ENCODE measurements around the gene RGS7. TPM values are rescaled to one million over a fixed set of nuclear protein-coding genes. Genes with fewer than 3 reads are reported as not detected.

RGS7 gene
- polyA plus RNA-seq, 1 donor from 2014 or later = 24.2 TPM

DNA sequence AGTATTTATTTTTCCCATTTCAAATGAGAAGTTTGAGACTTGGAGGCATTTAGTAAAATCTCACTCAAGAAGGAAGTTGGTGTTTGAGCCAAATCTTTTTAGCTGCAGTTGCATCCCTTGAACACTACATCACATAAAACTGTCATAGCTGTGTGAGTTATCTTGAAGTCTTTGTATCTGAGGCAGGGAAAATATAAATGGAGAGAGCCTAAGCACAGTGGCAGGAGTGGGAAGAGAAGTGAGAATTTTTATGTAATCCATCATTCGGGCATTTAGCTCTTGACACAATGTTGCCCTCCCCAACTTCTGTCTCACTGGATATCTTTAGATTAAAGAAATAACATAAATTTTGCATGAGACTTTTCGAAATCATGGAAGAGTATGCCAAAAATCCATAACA lies 509.7 kb downstream of the RGS7 start:
- H3K9me3 ChIP-seq (ENCODE audit: low read length) = no peaks in the 10 kb centered on the region
- H3K36me3 ChIP-seq (ENCODE audit: insufficient read depth, low read length) = no peaks in the 10 kb centered on the region
- TF ChIP-seq POLR2AphosphoS5 (IDR thresholded peaks at IDR 0.05) (no peak), MXI1 (conservative IDR thresholded peaks at IDR 0.05; ENCODE audit: poor library complexity, severe bottlenecking) (no peak), TAF1 (IDR thresholded peaks at IDR 0.05; ENCODE audit: low read depth) (no peak), EP300 (conservative IDR thresholded peaks at IDR 0.05; ENCODE audit: poor library complexity, severe bottlenecking) (no peak), RAD21 (conservative IDR thresholded peaks at IDR 0.05) (no peak), SMC3 (conservative IDR thresholded peaks at IDR 0.05; ENCODE audit: poor library complexity) (no peak), EZH2 (IDR thresholded peaks at IDR 0.05; ENCODE audit: borderline replicate concordance, insufficient read depth, low read length, poor library complexity, severe bottlenecking) (no peak)
- TF ChIP-seq, protein P1, sequence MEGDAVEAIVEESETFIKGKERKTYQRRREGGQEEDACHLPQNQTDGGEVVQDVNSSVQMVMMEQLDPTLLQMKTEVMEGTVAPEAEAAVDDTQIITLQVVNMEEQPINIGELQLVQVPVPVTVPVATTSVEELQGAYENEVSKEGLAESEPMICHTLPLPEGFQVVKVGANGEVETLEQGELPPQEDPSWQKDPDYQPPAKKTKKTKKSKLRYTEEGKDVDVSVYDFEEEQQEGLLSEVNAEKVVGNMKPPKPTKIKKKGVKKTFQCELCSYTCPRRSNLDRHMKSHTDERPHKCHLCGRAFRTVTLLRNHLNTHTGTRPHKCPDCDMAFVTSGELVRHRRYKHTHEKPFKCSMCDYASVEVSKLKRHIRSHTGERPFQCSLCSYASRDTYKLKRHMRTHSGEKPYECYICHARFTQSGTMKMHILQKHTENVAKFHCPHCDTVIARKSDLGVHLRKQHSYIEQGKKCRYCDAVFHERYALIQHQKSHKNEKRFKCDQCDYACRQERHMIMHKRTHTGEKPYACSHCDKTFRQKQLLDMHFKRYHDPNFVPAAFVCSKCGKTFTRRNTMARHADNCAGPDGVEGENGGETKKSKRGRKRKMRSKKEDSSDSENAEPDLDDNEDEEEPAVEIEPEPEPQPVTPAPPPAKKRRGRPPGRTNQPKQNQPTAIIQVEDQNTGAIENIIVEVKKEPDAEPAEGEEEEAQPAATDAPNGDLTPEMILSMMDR (IDR thresholded peaks at IDR 0.05; ENCODE audit: poor library complexity, severe bottlenecking) = no peak
- TF ChIP-seq, protein P2, sequence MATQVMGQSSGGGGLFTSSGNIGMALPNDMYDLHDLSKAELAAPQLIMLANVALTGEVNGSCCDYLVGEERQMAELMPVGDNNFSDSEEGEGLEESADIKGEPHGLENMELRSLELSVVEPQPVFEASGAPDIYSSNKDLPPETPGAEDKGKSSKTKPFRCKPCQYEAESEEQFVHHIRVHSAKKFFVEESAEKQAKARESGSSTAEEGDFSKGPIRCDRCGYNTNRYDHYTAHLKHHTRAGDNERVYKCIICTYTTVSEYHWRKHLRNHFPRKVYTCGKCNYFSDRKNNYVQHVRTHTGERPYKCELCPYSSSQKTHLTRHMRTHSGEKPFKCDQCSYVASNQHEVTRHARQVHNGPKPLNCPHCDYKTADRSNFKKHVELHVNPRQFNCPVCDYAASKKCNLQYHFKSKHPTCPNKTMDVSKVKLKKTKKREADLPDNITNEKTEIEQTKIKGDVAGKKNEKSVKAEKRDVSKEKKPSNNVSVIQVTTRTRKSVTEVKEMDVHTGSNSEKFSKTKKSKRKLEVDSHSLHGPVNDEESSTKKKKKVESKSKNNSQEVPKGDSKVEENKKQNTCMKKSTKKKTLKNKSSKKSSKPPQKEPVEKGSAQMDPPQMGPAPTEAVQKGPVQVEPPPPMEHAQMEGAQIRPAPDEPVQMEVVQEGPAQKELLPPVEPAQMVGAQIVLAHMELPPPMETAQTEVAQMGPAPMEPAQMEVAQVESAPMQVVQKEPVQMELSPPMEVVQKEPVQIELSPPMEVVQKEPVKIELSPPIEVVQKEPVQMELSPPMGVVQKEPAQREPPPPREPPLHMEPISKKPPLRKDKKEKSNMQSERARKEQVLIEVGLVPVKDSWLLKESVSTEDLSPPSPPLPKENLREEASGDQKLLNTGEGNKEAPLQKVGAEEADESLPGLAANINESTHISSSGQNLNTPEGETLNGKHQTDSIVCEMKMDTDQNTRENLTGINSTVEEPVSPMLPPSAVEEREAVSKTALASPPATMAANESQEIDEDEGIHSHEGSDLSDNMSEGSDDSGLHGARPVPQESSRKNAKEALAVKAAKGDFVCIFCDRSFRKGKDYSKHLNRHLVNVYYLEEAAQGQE (IDR thresholded peaks at IDR 0.05; ENCODE audit: borderline replicate concordance) = no peak
- no peaks in the 10 kb centered on the region for H3K27me3 ChIP-seq (ENCODE audit: insufficient read depth, low read depth, low read length)
- H3K9ac ChIP-seq (ENCODE audit: low read length) = no peak overlapping the region
- H3K9me2 ChIP-seq (ENCODE audit: insufficient read depth, low read length) = no peaks in the 10 kb centered on the region
- no peak overlapping the region for H3K4me2 ChIP-seq (ENCODE audit: low read length)
- no peaks in the 10 kb centered on the region for H3K79me2 ChIP-seq (replicated peaks; ENCODE audit: insufficient read depth, low read length)
- no peak overlapping the region for H2AFZ ChIP-seq (ENCODE audit: low read depth, low read length)
- H3K27ac ChIP-seq (ENCODE audit: low read length) = no peak overlapping the region
- H3K4me3 ChIP-seq (ENCODE audit: low read length) = no peak overlapping the region
- no peaks in the 10 kb centered on the region for H3F3A ChIP-seq (ENCODE audit: insufficient read depth, low read length, poor library complexity, severe bottlenecking)
- H4K20me1 ChIP-seq (ENCODE audit: insufficient read depth) = no peaks in the 10 kb centered on the region

DNA sequence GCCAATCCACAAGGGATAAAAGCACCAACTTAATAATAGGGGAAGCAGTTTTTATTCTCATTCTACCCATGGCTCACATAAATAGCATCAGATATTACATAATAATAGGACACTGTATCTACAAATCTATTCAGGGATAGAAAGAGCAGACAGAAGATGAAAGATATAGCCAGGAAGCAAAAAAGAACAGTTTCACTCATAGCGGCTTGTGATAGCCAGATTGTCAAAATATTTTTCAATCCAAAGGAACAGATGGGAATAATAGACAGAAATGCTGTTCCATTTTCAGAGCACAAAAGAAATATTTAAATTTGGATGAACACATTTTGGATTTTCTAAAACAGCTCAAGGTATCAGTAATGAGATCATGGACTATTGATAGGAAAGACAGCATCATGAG lies 512.5 kb downstream of the RGS7 start:
- Histone ChIP-seq H3F3A (ENCODE audit: insufficient read depth, low read length, poor library complexity, severe bottlenecking) (no peaks in the 10 kb centered on the region), H3K9me3 (ENCODE audit: low read length) (no peaks in the 10 kb centered on the region), H3K27me3 (ENCODE audit: insufficient read depth, low read depth, low read length) (no peaks in the 10 kb centered on the region), H3K4me3 (ENCODE audit: low read length) (no peak overlapping the region), H3K27ac (ENCODE audit: low read length) (no peak overlapping the region), H4K20me1 (ENCODE audit: insufficient read depth) (no peaks in the 10 kb centered on the region), H3K79me2 (replicated peaks; ENCODE audit: insufficient read depth, low read length) (no peaks in the 10 kb centered on the region), H3K9me2 (ENCODE audit: insufficient read depth, low read length) (no peaks in the 10 kb centered on the region), H3K9ac (ENCODE audit: low read length) (no peak overlapping the region), H3K4me2 (ENCODE audit: low read length) (no peak overlapping the region), H3K36me3 (ENCODE audit: insufficient read depth, low read length) (no peaks in the 10 kb centered on the region), H2AFZ (ENCODE audit: low read depth, low read length) (no peak overlapping the region)
- TF ChIP-seq POLR2AphosphoS5 (IDR thresholded peaks at IDR 0.05) (no peak), TAF1 (IDR thresholded peaks at IDR 0.05; ENCODE audit: low read depth) (no peak), SMC3 (conservative IDR thresholded peaks at IDR 0.05; ENCODE audit: poor library complexity) (no peak), EZH2 (IDR thresholded peaks at IDR 0.05; ENCODE audit: borderline replicate concordance, insufficient read depth, low read length, poor library complexity, severe bottlenecking) (no peak), RAD21 (conservative IDR thresholded peaks at IDR 0.05) (no peak)
- TF ChIP-seq, protein P1 (IDR thresholded peaks at IDR 0.05; ENCODE audit: poor library complexity, severe bottlenecking) = no peak
